NCI-H2227 (cell line): Measurements from ENCODE around the gene CYB561A3.
"Not testable (repeated sequence)": the region's sequence is repeated elsewhere in the genome, so short reads cannot be mapped to it uniquely, and the experiment has no call there.

ENCODE experiments used
- DNase-seq: peaks from one replicate; lab custom pipeline; 2025; ENCODE audit not compliant: unreplicated experiment; lab: John Stamatoyannopoulos, UW

Gene CYB561A3

GRCh38 chr11:61361741-61362541 lies at the start of gene CYB561A3, which contains the start of gene TMEM138:
Gene CYB561A3 (minus strand): TSS chr11:61361882. CDS start chr11:61356713, 5,169 bp downstream.
Gene TMEM138 (plus strand): TSS chr11:61362374. CDS start chr11:61364391, 2,017 bp downstream.
- DNase-seq: peak; percentile 97

- no peak for DNase-seq
These were observed 45.5 kb upstream of the CYB561A3 start for GRCh38 chr11:61406991-61407728.

- no peak for DNase-seq
These were observed 44.4 kb upstream of the CYB561A3 start for GRCh38 chr11:61406067-61406466.

GRCh38 chr11:61404641-61405040 lies 43.0 kb upstream of the CYB561A3 start:
- DNase-seq: no peak

GRCh38 chr11:61404103-61404502 lies 42.4 kb upstream of the CYB561A3 start:
- DNase-seq: no peak

GRCh38 chr11:61403658-61404057 lies 42.0 kb upstream of the CYB561A3 start:
- DNase-seq: no peak

GRCh38 chr11:61401573-61401972 lies 39.9 kb upstream of the CYB561A3 start:
- DNase-seq: no peak

GRCh38 chr11:61401173-61401572 lies 39.5 kb upstream of the CYB561A3 start:
- no peak for DNase-seq

GRCh38 chr11:61392981-61393595 lies 31.4 kb upstream of the CYB561A3 start:
- DNase-seq: peak; percentile 39

GRCh38 chr11:61390161-61390560 lies 28.5 kb upstream of the CYB561A3 start:
- DNase-seq: no peak

GRCh38 chr11:61384271-61385242 lies 22.9 kb upstream of the CYB561A3 start:
- DNase-seq: no peak

GRCh38 chr11:61383859-61384258 lies 22.2 kb upstream of the CYB561A3 start:
- DNase-seq: not testable (repeated sequence)

GRCh38 chr11:61380884-61381283 lies 19.2 kb upstream of the CYB561A3 start:
- no peak for DNase-seq

GRCh38 chr11:61378713-61379313 lies 17.1 kb upstream of the CYB561A3 start:
- no peak for DNase-seq

- no peak for DNase-seq
These were observed 15.9 kb upstream of the CYB561A3 start for GRCh38 chr11:61377461-61378160.

- no peak for DNase-seq
These were observed 14.1 kb upstream of the CYB561A3 start for GRCh38 chr11:61375761-61376108.

GRCh38 chr11:61372659-61373420 lies 11.2 kb upstream of the CYB561A3 start:
- no peak for DNase-seq

- DNase-seq: no peak
These were observed 8.8 kb upstream of the CYB561A3 start for GRCh38 chr11:61370349-61371005.
